Calu3 (cell line): ENCODE results near the gene DPF3. TPM values are rescaled to one million over a fixed set of nuclear protein-coding genes. Genes with fewer than 3 reads are reported as not detected.

ENCODE experiments used
- BruUV-seq: library from RNA; stranded (reverse); fragments of 400-500 nt; replicated peaks from 2 replicates; lab custom pipeline; 2021; lab: Mats Ljungman, UMichigan
- CTCF ChIA-PET: fragments of 300-600 bp; sonication (Branson Sonifier 250); formaldehyde crosslinking; loops from one replicate; lab custom pipeline; 2022; ENCODE audit warnings: antibody characterized with exemption; lab: Charles Lee
- DNase-seq: peaks from one replicate; pipeline ENCODE4 v3.0.0; 2022
- H3K27ac Mint-ChIP-seq: one replicate; pipeline ENCODE4 v1.8.0; 2022; ENCODE audit warnings: mixed read lengths; ENCODE audit not compliant: unreplicated experiment
- H3K27me3 Mint-ChIP-seq: one replicate; pipeline ENCODE4 v1.8.0; 2022; ENCODE audit warnings: mixed read lengths; ENCODE audit not compliant: unreplicated experiment
- H3K36me3 Mint-ChIP-seq: one replicate; pipeline ENCODE4 v1.8.0; 2022; ENCODE audit warnings: mild to moderate bottlenecking, moderate library complexity, mixed read lengths; ENCODE audit not compliant: insufficient read depth, unreplicated experiment
- H3K4me1 Mint-ChIP-seq: one replicate; pipeline ENCODE4 v1.8.0; 2022; ENCODE audit warnings: mild to moderate bottlenecking, low read depth, mixed read lengths; ENCODE audit not compliant: unreplicated experiment
- H3K4me3 Mint-ChIP-seq: one replicate; pipeline ENCODE4 v1.8.0; 2022; ENCODE audit warnings: mild to moderate bottlenecking, low read depth, moderate library complexity, mixed read lengths; ENCODE audit not compliant: unreplicated experiment
- H3K9me3 Mint-ChIP-seq: one replicate; pipeline ENCODE4 v1.8.0; 2022; ENCODE audit warnings: low read depth, mixed read lengths; ENCODE audit not compliant: unreplicated experiment
- CTCF ChIP-seq: fragments of 200-600 bp; IDR thresholded peaks from one replicate; pipeline ENCODE4 v1.8.0; 2022; ENCODE audit warnings: antibody characterized with exemption; ENCODE audit not compliant: unreplicated experiment
- intact Hi-C: fragments of 100-400 bp; cut with micrococcal nuclease; formaldehyde crosslinking; loops from one replicate; pipeline ENCODE4 v1.10.0; 2022; ENCODE audit not compliant: unreplicated experiment
- total RNA-seq: library from RNA; stranded (reverse); gene quantifications from 2 replicates; pipeline ENCODE4 v1.2.3, GENCODE V29; 2022

Gene DPF3
- total RNA-seq, 1 experiment from 2014 or later = 9.6 TPM

- BruUV-seq = no TSS peak
- peaks cover 4% of the 10 kb centered on the region for H3K36me3 Mint-ChIP-seq
- intact Hi-C loops = no loop called here
- no peaks in the 10 kb centered on the region for H3K27me3 Mint-ChIP-seq
- no peak overlapping the region for H3K4me3 Mint-ChIP-seq
- no peak overlapping the region for H3K27ac Mint-ChIP-seq
- H3K9me3 Mint-ChIP-seq = no peaks in the 10 kb centered on the region
- no peak for TF ChIP-seq CTCF
- no peak for DNase-seq
- peaks cover 36% of the 10 kb centered on the region for H3K4me1 Mint-ChIP-seq
- CTCF ChIA-PET = interaction anchor here (0.7 kb wide), 1 partner anchor 154 kb away, joined by 4 read pairs; no protein-coding TSS in a partner anchor
Observed at GRCh38 chr14:72775923-72776554, 117.9 kb downstream of the DPF3 start.

- no peak for DNase-seq
- intact Hi-C loops = no loop called here
- no peaks in the 10 kb centered on the region for H3K9me3 Mint-ChIP-seq
- BruUV-seq = no TSS peak
- CTCF ChIA-PET = interaction anchor here (0.6 kb wide), 2 partner anchors 494 to 1999 kb away, joined by 4 to 5 read pairs; no protein-coding TSS in a partner anchor
- no peak for TF ChIP-seq CTCF
- peaks cover 26% of the 10 kb centered on the region for H3K4me1 Mint-ChIP-seq
- H3K4me3 Mint-ChIP-seq = no peak overlapping the region
- H3K27me3 Mint-ChIP-seq = no peaks in the 10 kb centered on the region
- no peak overlapping the region for H3K27ac Mint-ChIP-seq
- peaks cover 4% of the 10 kb centered on the region for H3K36me3 Mint-ChIP-seq
Observed at GRCh38 chr14:72774894-72775620, 118.8 kb downstream of the DPF3 start.

- Mint-ChIP-seq H3K27ac (no peak overlapping the region), H3K9me3 (no peaks in the 10 kb centered on the region), H3K36me3 (peaks cover 4% of the 10 kb centered on the region), H3K27me3 (no peaks in the 10 kb centered on the region), H3K4me1 (peaks cover 21% of the 10 kb centered on the region), H3K4me3 (no peak overlapping the region)
- no peak for TF ChIP-seq CTCF
- no TSS peak for BruUV-seq
- CTCF ChIA-PET = interaction anchor here (0.6 kb wide), 2 partner anchors 31 to 493 kb away, joined by 4 read pairs; no protein-coding TSS in a partner anchor
- DNase-seq = no peak
- intact Hi-C loops = no loop called here
Observed at GRCh38 chr14:72774141-72774540, 119.8 kb downstream of the DPF3 start.

- no TSS peak for BruUV-seq
- no peak overlapping the region for H3K4me3 Mint-ChIP-seq
- intact Hi-C loops = no loop called here
- H3K4me1 Mint-ChIP-seq = peaks cover 12% of the 10 kb centered on the region
- peaks cover 4% of the 10 kb centered on the region for H3K36me3 Mint-ChIP-seq
- TF ChIP-seq CTCF = no peak
- no peak for DNase-seq
- no peaks in the 10 kb centered on the region for H3K27me3 Mint-ChIP-seq
- no peak overlapping the region for H3K27ac Mint-ChIP-seq
- H3K9me3 Mint-ChIP-seq = peaks cover 10% of the 10 kb centered on the region
- CTCF ChIA-PET = no interaction called here
Observed at GRCh38 chr14:72771561-72771960, 122.3 kb downstream of the DPF3 start.
